K562 (cell line): Measurements from ENCODE around the gene LSP1. TPM values are rescaled to one million over a fixed set of nuclear protein-coding genes. Genes with fewer than 3 reads are reported as not detected.

Source experiments
- HNRNPL ChIP-seq: fragments of 200-400 bp; formaldehyde crosslinking; IDR thresholded peaks from 2 replicates; pipeline ENCODE4 v1.6.1; 2017; ENCODE audit warnings: low read depth, mild to moderate bottlenecking, low read length
- RERE ChIP-seq: sonication (generic); formaldehyde crosslinking; IDR thresholded peaks from 2 replicates; pipeline ENCODE4 v1.8.0; 2023; ENCODE audit warnings: missing genetic modification reagents, mild to moderate bottlenecking, borderline replicate concordance
- SRSF1 ChIP-seq: fragments of 200-400 bp; formaldehyde crosslinking; IDR thresholded peaks from 2 replicates; pipeline ENCODE4 v1.6.1; 2017; ENCODE audit warnings: mild to moderate bottlenecking, low read depth, low read length, moderate library complexity
- ZNF143 ChIP-seq: sonication (generic); formaldehyde crosslinking; IDR thresholded peaks from 2 replicates; pipeline ENCODE4 v1.9.0; 2022; ENCODE audit warnings: mild to moderate bottlenecking, missing genetic modification reagents
- polyA plus RNA-seq, 8 experiments: library from polyadenylated mRNA; depleted of rRNA in 4 of 8; stranded (reverse) in 5 of 8; unstranded in 3 of 8; fragments of >200 nt; fragmentation: Nextera tagmentation in 2 of 8; fragmentation: Illumina TruSeq in 1 of 8; extraction: Ambion mirVana in 2 of 8; extraction: Trizol in 1 of 8; gene quantifications; 2 replicates each; pipeline versions ENCODE4 v1.2.1 to v1.2.3, GENCODE V29; 2011 to 2014; ENCODE audit warnings: inconsistent platforms in 1 of 8, missing spikeins in 1 of 8
- total RNA-seq, 7 experiments: library from RNA; depleted of rRNA in 6 of 7; stranded (reverse); fragments of >200 nt in 6 of 7; fragmentation: Illumina TruSeq in 2 of 7; extraction: Trizol in 2 of 7; gene quantifications; 2 replicates each; pipeline versions ENCODE4 v1.2.1 to v1.2.3, GENCODE V29; 2011 to 2021; ENCODE audit warnings: low replicate concordance in 1 of 7

The LSP1 gene
- total and polyA plus RNA-seq, 9 of the 15 experiments (the other 6 are each of a cell fraction or from before 2014, with no cell fraction given): 0.08 to 2.9 (median 0.65) TPM; not detected in 2

GRCh38 chr11:1805525-1805924 is 47.4 kb upstream of the LSP1 start (continued):
- no peak for TF ChIP-seq RERE (CRISPR knock-in tag)
- TF ChIP-seq ZNF143 (CRISPR knock-in tag): no peak
- no peak for TF ChIP-seq SRSF1
- TF ChIP-seq HNRNPL: no peak
- TF ChIP-seq, all 486 proteins: peak for 0
